Measurements from ENCODE around the gene SLC6A16.

The SLC6A16 gene

DNA sequence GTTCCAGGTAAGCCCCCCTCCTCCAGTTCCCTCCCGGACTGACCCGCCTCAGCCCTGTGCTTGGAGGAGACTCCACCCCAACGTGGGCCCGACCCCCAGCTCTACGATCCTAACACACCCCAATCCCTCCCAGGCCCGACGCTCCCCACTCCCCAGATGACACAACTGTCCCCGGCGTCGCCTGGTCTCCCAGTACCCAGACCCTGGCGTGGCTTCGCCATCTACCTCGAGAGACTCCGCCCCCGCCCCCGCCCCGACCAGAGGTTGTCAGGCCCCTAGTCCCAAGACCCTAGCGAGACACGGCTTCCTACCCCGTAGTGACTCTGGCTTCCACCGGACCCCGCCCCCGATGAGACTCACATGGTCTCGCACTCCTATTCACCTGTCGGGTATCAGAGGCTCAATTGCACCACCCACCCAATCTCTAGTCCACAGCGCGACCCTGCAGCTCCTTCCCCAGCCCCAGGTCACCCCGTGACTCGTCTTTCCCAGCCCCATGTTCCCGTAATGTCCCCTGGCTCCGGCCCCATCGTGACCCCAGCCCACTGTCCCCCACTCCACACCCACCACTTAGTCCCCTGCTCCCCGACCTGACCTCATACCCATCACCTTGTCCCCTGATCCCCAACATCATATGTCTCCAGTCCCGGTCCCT lies 13.2 kb upstream of the SLC6A16 start:
- DNase-seq (ENCODE audit: low spot score) = peak; percentile 5
- TF ChIP-seq, protein P1, sequence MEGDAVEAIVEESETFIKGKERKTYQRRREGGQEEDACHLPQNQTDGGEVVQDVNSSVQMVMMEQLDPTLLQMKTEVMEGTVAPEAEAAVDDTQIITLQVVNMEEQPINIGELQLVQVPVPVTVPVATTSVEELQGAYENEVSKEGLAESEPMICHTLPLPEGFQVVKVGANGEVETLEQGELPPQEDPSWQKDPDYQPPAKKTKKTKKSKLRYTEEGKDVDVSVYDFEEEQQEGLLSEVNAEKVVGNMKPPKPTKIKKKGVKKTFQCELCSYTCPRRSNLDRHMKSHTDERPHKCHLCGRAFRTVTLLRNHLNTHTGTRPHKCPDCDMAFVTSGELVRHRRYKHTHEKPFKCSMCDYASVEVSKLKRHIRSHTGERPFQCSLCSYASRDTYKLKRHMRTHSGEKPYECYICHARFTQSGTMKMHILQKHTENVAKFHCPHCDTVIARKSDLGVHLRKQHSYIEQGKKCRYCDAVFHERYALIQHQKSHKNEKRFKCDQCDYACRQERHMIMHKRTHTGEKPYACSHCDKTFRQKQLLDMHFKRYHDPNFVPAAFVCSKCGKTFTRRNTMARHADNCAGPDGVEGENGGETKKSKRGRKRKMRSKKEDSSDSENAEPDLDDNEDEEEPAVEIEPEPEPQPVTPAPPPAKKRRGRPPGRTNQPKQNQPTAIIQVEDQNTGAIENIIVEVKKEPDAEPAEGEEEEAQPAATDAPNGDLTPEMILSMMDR (IDR thresholded peaks at IDR 0.05; ENCODE audit: extremely low read depth, missing control alignments) = no peak

DNA sequence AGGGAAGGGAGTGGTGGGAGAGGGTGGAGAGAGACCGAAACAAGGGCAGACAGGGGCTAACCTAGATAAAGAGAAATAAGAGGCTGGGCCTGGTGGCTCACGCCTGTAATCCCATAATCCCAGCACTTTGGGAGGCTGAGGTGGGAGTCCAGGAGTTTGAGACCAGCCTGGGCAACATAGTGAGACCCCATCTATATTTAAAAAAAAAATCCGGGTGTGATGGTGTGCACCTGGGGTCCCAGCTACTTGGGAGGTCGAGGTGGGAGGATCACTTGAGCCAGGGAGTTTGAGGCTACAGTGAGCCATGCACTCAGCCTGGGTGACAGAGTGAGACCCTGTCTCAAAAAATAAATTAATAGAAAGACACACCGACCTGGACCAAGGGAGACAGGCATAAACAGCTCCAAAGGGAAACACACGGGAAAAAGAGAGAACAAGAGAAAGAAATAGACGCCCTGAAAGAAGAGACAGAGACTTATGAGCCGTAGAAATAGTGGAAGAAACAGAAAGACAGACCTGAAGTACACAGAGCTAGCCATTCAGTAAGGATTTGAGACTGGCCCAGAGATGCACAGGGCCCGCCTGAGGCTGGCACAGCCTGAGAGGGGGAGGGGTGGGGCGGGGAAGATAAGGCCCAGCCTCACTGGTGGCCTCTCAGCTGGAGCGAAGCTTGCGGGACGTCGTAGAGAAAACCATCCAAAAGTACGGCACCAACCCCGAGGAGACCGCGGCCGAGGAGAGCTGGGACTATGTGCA lies 12.5 kb upstream of the SLC6A16 start:
- peak; percentile 4 for DNase-seq (ENCODE audit: low spot score)
- TF ChIP-seq, protein P1 (IDR thresholded peaks at IDR 0.05; ENCODE audit: extremely low read depth, missing control alignments) = no peak

DNA sequence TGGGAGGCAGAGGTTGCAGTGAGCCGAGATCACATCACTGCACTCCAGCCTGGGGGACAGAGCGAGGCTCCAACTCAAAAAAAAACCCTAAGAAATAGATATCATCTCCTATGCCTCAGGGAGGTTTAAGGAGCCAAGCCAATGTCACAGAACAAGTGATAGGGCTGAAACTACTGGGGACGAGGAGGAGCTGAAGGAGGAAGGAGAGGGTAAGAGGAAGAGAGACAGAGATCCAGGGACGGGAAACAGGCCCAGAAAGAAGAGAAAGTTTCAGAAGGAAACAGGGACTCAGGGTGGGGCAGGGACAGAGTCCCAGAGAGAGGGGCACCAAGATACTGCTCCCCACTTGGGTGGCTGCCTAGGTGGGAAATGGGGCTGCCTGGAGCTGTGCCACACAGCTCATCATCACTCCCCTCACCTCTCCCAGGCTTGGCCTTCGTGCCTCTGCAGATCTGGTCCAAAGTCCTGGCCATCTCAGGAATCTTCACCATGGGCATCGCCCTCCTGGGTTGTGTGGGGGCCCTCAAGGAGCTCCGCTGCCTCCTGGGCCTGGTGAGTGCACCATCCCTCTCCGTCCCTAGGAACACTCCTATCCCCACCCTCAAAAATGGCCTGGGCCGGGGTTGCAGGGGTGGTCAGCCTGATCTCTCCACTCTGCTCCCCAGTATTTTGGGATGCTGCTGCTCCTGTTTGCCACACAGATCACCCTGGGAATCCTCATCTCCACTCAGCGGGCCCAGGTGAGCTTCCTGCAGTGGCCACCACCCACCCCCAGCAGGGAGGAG lies 11.7 kb upstream of the SLC6A16 start:
- TF ChIP-seq, protein P1 (IDR thresholded peaks at IDR 0.05; ENCODE audit: extremely low read depth, missing control alignments) = no peak
- no peak for DNase-seq (ENCODE audit: low spot score)

GRCh38 chr19:49335784-49336481 lies 10.9 kb upstream of the SLC6A16 start:
- TF ChIP-seq, protein P1 (IDR thresholded peaks at IDR 0.05; ENCODE audit: extremely low read depth, missing control alignments) = no peak
- DNase-seq (ENCODE audit: low spot score) = peak; percentile 79

GRCh38 chr19:49335071-49335783 lies 10.2 kb upstream of the SLC6A16 start, which contains the start of gene CD37:
Gene CD37, plus strand, starts transcription at chr19:49335406. Its CDS starts 135 bp downstream, at chr19:49335541.
- TF ChIP-seq, protein P1 (IDR thresholded peaks at IDR 0.05; ENCODE audit: extremely low read depth, missing control alignments) = no peak
- peak; percentile 78 for DNase-seq (ENCODE audit: low spot score)

DNA sequence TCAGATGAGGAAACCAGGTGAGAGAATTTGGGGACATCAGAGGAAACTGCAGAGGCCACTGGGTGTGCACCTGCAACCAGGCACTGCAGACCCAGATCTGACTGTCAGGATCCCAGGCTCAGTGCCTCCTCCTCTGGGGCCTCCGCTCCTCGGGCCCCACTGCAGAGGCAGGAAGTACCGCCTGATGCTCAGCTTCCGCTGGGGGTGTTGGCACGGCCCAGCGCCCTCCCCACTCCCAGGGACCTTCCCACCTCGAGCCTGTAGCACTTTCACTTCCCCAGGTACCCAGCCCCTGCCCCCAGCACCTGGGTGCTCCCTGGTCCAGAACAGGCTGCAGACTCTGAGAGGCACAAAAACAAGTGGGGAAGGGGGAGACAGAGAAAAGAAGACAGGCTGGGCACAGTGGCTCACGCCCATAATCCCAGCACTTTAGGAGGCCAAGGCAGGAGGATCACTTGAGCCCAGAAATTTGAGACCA lies 8.9 kb upstream of the SLC6A16 start:
- TF ChIP-seq, protein P1 (IDR thresholded peaks at IDR 0.05; ENCODE audit: extremely low read depth, missing control alignments) = no peak
- DNase-seq (ENCODE audit: low spot score) = peak; percentile 73

Measured in GM20000 (cell line).